NT2/D1 (cell line): ENCODE data around the gene SLX4.

Experiments
- DNase-seq: peaks from one replicate; pipeline ENCODE4 v3.0.0-alpha.2; 2011; ENCODE audit warnings: low read depth, low spot score
- H3K27me3 ChIP-seq: 2 replicates; pipeline ENCODE4 v1.6.0; 2011; ENCODE audit warnings: mild to moderate bottlenecking; ENCODE audit not compliant: insufficient read length, insufficient read depth
- H3K36me3 ChIP-seq: 2 replicates; pipeline ENCODE4 v1.6.1; 2011; ENCODE audit warnings: mild to moderate bottlenecking, low read length, mixed read lengths; ENCODE audit not compliant: insufficient read depth, insufficient read length
- H3K4me1 ChIP-seq: 2 replicates; pipeline ENCODE4 v1.5.1; 2011; ENCODE audit not compliant: insufficient read depth, insufficient read length
- H3K4me3 ChIP-seq: 2 replicates; pipeline ENCODE4 v1.5.1; 2011; ENCODE audit warnings: low read depth; ENCODE audit not compliant: insufficient read length
- H3K9ac ChIP-seq: 2 replicates; pipeline ENCODE4 v1.6.0; 2011; ENCODE audit warnings: low read depth; ENCODE audit not compliant: insufficient read length
- H3K9me3 ChIP-seq: 2 replicates; pipeline ENCODE4 v1.5.1; 2011; ENCODE audit warnings: mild to moderate bottlenecking, low read length; ENCODE audit not compliant: insufficient read depth
- SUZ12 ChIP-seq: IDR thresholded peaks from 2 replicates; pipeline ENCODE4 v1.6.1; 2011; ENCODE audit not compliant: insufficient read length, insufficient read depth; ENCODE audit errors: extremely low read depth
- YY1 ChIP-seq: IDR thresholded peaks from 2 replicates; pipeline ENCODE4 v1.6.1; 2011; ENCODE audit not compliant: insufficient read length, insufficient read depth
- ZNF274 ChIP-seq: IDR thresholded peaks from 2 replicates; pipeline ENCODE4 v1.6.1; 2011; ENCODE audit warnings: mild to moderate bottlenecking, low read depth, low read length

The SLX4 gene

DNA sequence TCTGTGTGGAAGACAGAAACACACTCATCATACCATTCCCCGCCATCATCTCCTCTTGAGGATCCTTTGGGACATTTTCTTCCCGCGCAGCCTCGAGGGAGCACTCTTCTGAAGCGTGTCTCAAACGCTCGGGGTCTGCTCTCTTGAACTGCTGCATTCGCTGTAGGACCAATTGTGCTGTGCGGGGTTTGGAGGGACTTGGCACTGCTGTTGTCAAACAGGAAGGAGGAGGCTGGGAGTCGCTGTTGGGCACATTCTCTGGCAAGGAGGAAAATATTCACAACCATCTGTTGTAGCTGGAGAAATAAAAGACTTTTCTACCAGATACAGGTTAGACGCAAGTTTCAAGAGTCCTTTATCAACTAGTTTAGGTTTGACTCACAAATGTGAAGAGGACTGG, 5.0 kb downstream of the SLX4 start:
- TF ChIP-seq ZNF274: no peak
- TF ChIP-seq YY1: no peak
- TF ChIP-seq SUZ12: no peak
- Histone ChIP-seq H3K4me1 (no peaks in the 10 kb centered on the region), H3K27me3 (no peaks in the 10 kb centered on the region), H3K9ac (no peak overlapping the region), H3K4me3 (no peak overlapping the region), H3K9me3 (no peaks in the 10 kb centered on the region), H3K36me3 (peaks cover 51% of the 10 kb centered on the region)
- no peak for DNase-seq

GRCh38 chr16:3602320-3602653, 9.1 kb downstream of the SLX4 start:
- no peak overlapping the region for H3K9ac ChIP-seq
- peaks cover 20% of the 10 kb centered on the region for H3K9me3 ChIP-seq
- TF ChIP-seq YY1: no peak
- no peak for TF ChIP-seq SUZ12
- no peak for TF ChIP-seq ZNF274
- no peaks in the 10 kb centered on the region for H3K4me1 ChIP-seq
- no peak for DNase-seq
- no peak overlapping the region for H3K4me3 ChIP-seq
- H3K36me3 ChIP-seq: peaks cover 83% of the 10 kb centered on the region
- no peaks in the 10 kb centered on the region for H3K27me3 ChIP-seq

DNA sequence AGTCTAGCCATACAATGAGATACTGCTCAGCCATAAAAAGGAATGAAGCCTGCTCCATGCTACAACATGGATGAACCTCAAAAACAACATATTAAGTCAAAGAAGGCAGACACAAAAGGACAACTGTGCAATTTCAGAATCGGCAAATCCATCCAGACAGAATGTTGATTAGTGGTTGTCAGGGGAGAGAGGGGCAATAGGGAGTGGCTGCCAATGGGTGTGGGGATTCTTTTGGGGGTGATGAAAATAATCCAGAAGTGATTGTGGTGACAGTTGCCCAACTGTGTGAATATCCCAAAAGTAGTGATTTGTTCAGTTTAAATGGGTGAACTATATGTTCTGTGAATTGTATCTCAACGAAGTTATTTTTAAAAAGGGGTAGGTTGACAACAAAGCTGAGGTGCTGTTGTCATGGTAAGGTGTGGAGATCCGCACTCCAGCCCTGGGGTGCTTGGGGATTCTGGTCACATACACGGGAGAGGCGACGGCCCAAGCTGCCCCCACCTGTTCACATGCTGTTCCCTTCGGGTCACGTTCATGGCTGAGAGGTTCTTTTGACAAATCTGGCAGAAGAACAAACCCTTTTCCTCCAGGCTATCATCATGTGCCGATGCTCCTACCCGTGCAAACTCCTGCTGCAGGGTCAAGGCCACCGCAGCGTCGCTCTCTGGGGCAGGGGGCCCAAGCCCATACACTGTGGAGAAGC, 9.6 kb downstream of the SLX4 start:
- no peak overlapping the region for H3K4me3 ChIP-seq
- peaks cover 20% of the 10 kb centered on the region for H3K9me3 ChIP-seq
- no peak for DNase-seq
- no peaks in the 10 kb centered on the region for H3K27me3 ChIP-seq
- H3K9ac ChIP-seq: no peak overlapping the region
- H3K36me3 ChIP-seq: peaks cover 81% of the 10 kb centered on the region
- no peaks in the 10 kb centered on the region for H3K4me1 ChIP-seq
- no peak for TF ChIP-seq SUZ12

GRCh38 chr16:3599922-3600321, 11.5 kb downstream of the SLX4 start:
- no peaks in the 10 kb centered on the region for H3K4me1 ChIP-seq
- no peak overlapping the region for H3K9ac ChIP-seq
- H3K9me3 ChIP-seq: peaks cover 20% of the 10 kb centered on the region
- no peak for DNase-seq
- H3K4me3 ChIP-seq: no peak overlapping the region
- H3K27me3 ChIP-seq: no peaks in the 10 kb centered on the region
- no peak for TF ChIP-seq ZNF274
- no peak for TF ChIP-seq SUZ12
- no peak for TF ChIP-seq YY1
- H3K36me3 ChIP-seq: peaks cover 89% of the 10 kb centered on the region

GRCh38 chr16:3599121-3599520, 12.3 kb downstream of the SLX4 start:
- H3K36me3 ChIP-seq: peaks cover 93% of the 10 kb centered on the region
- no peak overlapping the region for H3K4me3 ChIP-seq
- DNase-seq: no peak

GRCh38 chr16:3598236-3598635, 13.2 kb downstream of the SLX4 start:
- Histone ChIP-seq H3K4me1 (no peaks in the 10 kb centered on the region), H3K36me3 (peaks cover 86% of the 10 kb centered on the region), H3K27me3 (no peaks in the 10 kb centered on the region), H3K9ac (no peak overlapping the region), H3K9me3 (peaks cover 20% of the 10 kb centered on the region), H3K4me3 (no peak overlapping the region)
- no peak for DNase-seq
- no peak for TF ChIP-seq SUZ12
- TF ChIP-seq ZNF274: no peak
- no peak for TF ChIP-seq YY1

More at GRCh38 chr16:3599121-3599520, 12.3 kb downstream of the SLX4 start:
- TF ChIP-seq ZNF274 (no peak), SUZ12 (no peak), YY1 (no peak)
- no peaks in the 10 kb centered on the region for H3K27me3 ChIP-seq
- no peak overlapping the region for H3K9ac ChIP-seq
- H3K9me3 ChIP-seq: peaks cover 20% of the 10 kb centered on the region
- no peaks in the 10 kb centered on the region for H3K4me1 ChIP-seq

GRCh38 chr16:3597676-3598075, 13.7 kb downstream of the SLX4 start:
- peaks cover 83% of the 10 kb centered on the region for H3K36me3 ChIP-seq

DNA sequence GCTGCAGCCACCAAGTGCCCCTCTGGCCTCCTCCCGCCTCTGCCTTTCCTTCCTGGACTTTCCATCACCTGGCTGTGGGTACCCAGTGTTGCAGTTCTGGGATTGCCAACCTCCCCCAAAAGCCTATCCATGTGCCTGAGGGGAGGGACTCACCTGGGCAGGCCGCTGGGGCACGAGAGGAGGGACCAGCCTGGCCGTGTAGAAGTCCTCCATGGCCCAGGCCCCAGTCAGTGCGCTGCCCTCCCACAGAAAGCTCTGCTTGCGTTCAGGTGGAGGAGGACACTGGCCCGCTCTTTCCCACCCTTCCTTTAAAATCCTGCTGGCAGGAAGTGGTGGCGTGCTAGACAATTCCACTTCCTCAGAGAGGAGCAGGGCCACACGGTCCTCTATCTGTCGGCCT, 14.2 kb downstream of the SLX4 start:
- H3K9ac ChIP-seq: no peak overlapping the region
- H3K9me3 ChIP-seq: peaks cover 20% of the 10 kb centered on the region
- H3K36me3 ChIP-seq: peaks cover 83% of the 10 kb centered on the region
- H3K4me3 ChIP-seq: no peak overlapping the region
- no peak for TF ChIP-seq ZNF274
- no peak for TF ChIP-seq SUZ12
- TF ChIP-seq YY1: no peak
- no peaks in the 10 kb centered on the region for H3K27me3 ChIP-seq
- H3K4me1 ChIP-seq: no peaks in the 10 kb centered on the region
- no peak for DNase-seq

More at GRCh38 chr16:3597676-3598075, 13.7 kb downstream of the SLX4 start:
- no peaks in the 10 kb centered on the region for H3K27me3 ChIP-seq
- H3K4me3 ChIP-seq: no peak overlapping the region
- H3K9me3 ChIP-seq: peaks cover 20% of the 10 kb centered on the region
- H3K9ac ChIP-seq: no peak overlapping the region
- TF ChIP-seq SUZ12 (no peak), ZNF274 (no peak), YY1 (no peak)
- DNase-seq: no peak
- H3K4me1 ChIP-seq: no peaks in the 10 kb centered on the region
